Measurements from ENCODE around the gene IFNW1.
"Not testable (repeated sequence)": the region's sequence is repeated elsewhere in the genome, so short reads cannot be mapped to it uniquely, and the experiment has no call there.

IFNW1 gene

GRCh38 chr9:21141427-21141882 is at the start of gene IFNW1:
Gene IFNW1 (minus strand): TSS chr9:21141832. CDS start chr9:21141570, 262 bp downstream.
- DNase-seq (ENCODE audit: low spot score), result no peak

- not testable (repeated sequence) for DNase-seq (ENCODE audit: low spot score)
Observed at GRCh38 chr9:21187487-21187886, 45.9 kb upstream of the IFNW1 start, which contains the start of gene IFNA4. Gene IFNA4 (minus strand): TSS chr9:21187587. CDS start chr9:21187531, 56 bp downstream.

- peak; percentile 23 for DNase-seq (ENCODE audit: low spot score)
Observed at GRCh38 chr9:21182810-21183736, 41.4 kb upstream of the IFNW1 start.

GRCh38 chr9:21174671-21175070 is 33.0 kb upstream of the IFNW1 start:
- DNase-seq (ENCODE audit: low spot score), result no peak

- DNase-seq (ENCODE audit: low spot score), result no peak
Observed at GRCh38 chr9:21172156-21172555, 30.5 kb upstream of the IFNW1 start.

- DNase-seq (ENCODE audit: low spot score), result no peak
Observed at GRCh38 chr9:21171351-21171750, 29.7 kb upstream of the IFNW1 start.

- DNase-seq (ENCODE audit: low spot score), result not testable (repeated sequence)
Observed at GRCh38 chr9:21166560-21166959, 24.9 kb upstream of the IFNW1 start, which contains the start of gene IFNA21. Gene IFNA21 (minus strand): TSS chr9:21166660. CDS start chr9:21166612, 48 bp downstream.

- no peak for DNase-seq (ENCODE audit: low spot score)
Observed at GRCh38 chr9:21165516-21165915, 23.9 kb upstream of the IFNW1 start.

GRCh38 chr9:21160178-21160577 is 18.5 kb upstream of the IFNW1 start:
- peak; percentile 37 for DNase-seq (ENCODE audit: low spot score)

- no peak for DNase-seq (ENCODE audit: low spot score)
Observed at GRCh38 chr9:21155501-21155900, 13.9 kb upstream of the IFNW1 start.

- DNase-seq (ENCODE audit: low spot score), result peak; percentile 20
Observed at GRCh38 chr9:21154018-21154608, 12.5 kb upstream of the IFNW1 start.

- no peak for DNase-seq (ENCODE audit: low spot score)
Observed at GRCh38 chr9:21153336-21154017, 11.8 kb upstream of the IFNW1 start.

GRCh38 chr9:21144603-21145002 is 3.0 kb upstream of the IFNW1 start:
- DNase-seq (ENCODE audit: low spot score), result no peak

GRCh38 chr9:21137020-21137419 is 4.6 kb downstream of the IFNW1 start:
- DNase-seq (ENCODE audit: low spot score), result no peak

- no peak for DNase-seq (ENCODE audit: low spot score)
Observed at GRCh38 chr9:21135736-21136135, 5.9 kb downstream of the IFNW1 start.

- not testable (repeated sequence) for DNase-seq (ENCODE audit: low spot score)
Observed at GRCh38 chr9:21128186-21128585, 13.4 kb downstream of the IFNW1 start.

GRCh38 chr9:21121595-21122251 is 19.9 kb downstream of the IFNW1 start:
- no peak for DNase-seq (ENCODE audit: low spot score)

- no peak for DNase-seq (ENCODE audit: low spot score)
Observed at GRCh38 chr9:21121079-21121478, 20.6 kb downstream of the IFNW1 start.

- no peak for DNase-seq (ENCODE audit: low spot score)
Observed at GRCh38 chr9:21119093-21119770, 22.4 kb downstream of the IFNW1 start.

GRCh38 chr9:21114311-21114710 is 27.3 kb downstream of the IFNW1 start:
- no peak for DNase-seq (ENCODE audit: low spot score)

Data from CD4-positive, alpha-beta T cell treated with Interleukin-6 at 100 ng/mL for 8 hours (primary cell).